Stimulated activated CD4-positive, alpha-beta T cell treated with anti-CD3 and anti-CD28 coated beads, Interleukin-1b, Interleukin-23, amount 100 ng/mL, for 1 hour (primary cell): ENCODE data around the gene TRPC4AP.

ENCODE experiments used
- DNase-seq, 2 donors: peaks; one replicate each; pipeline ENCODE4 v3.0.0-alpha.2; 2020; ENCODE audit warnings: low read depth in 2 of 2

TRPC4AP gene

GRCh38 chr20:35013421-35014411 is 78.9 kb downstream of the TRPC4AP start:
- no peak for DNase-seq

- no peak for DNase-seq
These were observed 80.2 kb downstream of the TRPC4AP start for GRCh38 chr20:35012227-35013069.

- DNase-seq: no peak
These were observed 80.9 kb downstream of the TRPC4AP start for GRCh38 chr20:35011589-35012226.

- DNase-seq: no peak
These were observed 82.0 kb downstream of the TRPC4AP start for GRCh38 chr20:35010405-35011192.

- DNase-seq: no peak
These were observed 82.8 kb downstream of the TRPC4AP start for GRCh38 chr20:35009665-35010328.

- no peak for DNase-seq
These were observed 83.9 kb downstream of the TRPC4AP start for GRCh38 chr20:35008411-35009342.

- DNase-seq: no peak
These were observed 84.7 kb downstream of the TRPC4AP start for GRCh38 chr20:35007891-35008290.

GRCh38 chr20:35007413-35007812 is 85.2 kb downstream of the TRPC4AP start:
- no peak for DNase-seq

- DNase-seq: no peak
These were observed 86.1 kb downstream of the TRPC4AP start for GRCh38 chr20:35006531-35006971.

GRCh38 chr20:35006009-35006408 is 86.6 kb downstream of the TRPC4AP start:
- no peak for DNase-seq

- DNase-seq: no peak
These were observed 87.1 kb downstream of the TRPC4AP start for GRCh38 chr20:35005463-35005961.

- DNase-seq: no peak
These were observed 87.7 kb downstream of the TRPC4AP start for GRCh38 chr20:35004749-35005462.

- no peak for DNase-seq
These were observed 88.4 kb downstream of the TRPC4AP start for GRCh38 chr20:35004051-35004725.

- no peak for DNase-seq
These were observed 89.2 kb downstream of the TRPC4AP start for GRCh38 chr20:35003211-35004031.

GRCh38 chr20:35002426-35003210 is 90.0 kb downstream of the TRPC4AP start:
- no peak for DNase-seq
